GM18505 (cell line): Measurements from ENCODE around the gene CHMP3.

Source experiments
- ATAC-seq: cut with Tn5 transposase; IDR thresholded peaks from one replicate; pipeline ENCODE4 v1.9.1; 2021; ENCODE audit not compliant: unreplicated experiment
- POLR2A ChIP-seq: IDR thresholded peaks from 4 replicates; pipeline ENCODE4 v1.6.1; 2011; ENCODE audit warnings: borderline replicate concordance; ENCODE audit not compliant: insufficient read depth, insufficient read length; ENCODE audit errors: extremely low read depth

The CHMP3 gene

GRCh38 chr2:86485802-86486201 lies 77.4 kb downstream of the CHMP3 start:
- no peak for TF ChIP-seq POLR2A
- no peak for ATAC-seq

GRCh38 chr2:86485103-86485502 lies 78.1 kb downstream of the CHMP3 start:
- ATAC-seq: no peak
- TF ChIP-seq POLR2A: no peak

- TF ChIP-seq POLR2A: no peak
- ATAC-seq: no peak
These were observed 78.9 kb downstream of the CHMP3 start for GRCh38 chr2:86484385-86484784.

- no peak for TF ChIP-seq POLR2A
- ATAC-seq: no peak
These were observed 81.2 kb downstream of the CHMP3 start for GRCh38 chr2:86482034-86482433.

GRCh38 chr2:86480105-86480504 lies 83.1 kb downstream of the CHMP3 start:
- TF ChIP-seq POLR2A: no peak
- ATAC-seq: no peak

- TF ChIP-seq POLR2A: no peak
- no peak for ATAC-seq
These were observed 85.9 kb downstream of the CHMP3 start for GRCh38 chr2:86477349-86477748.

GRCh38 chr2:86476918-86477317 lies 86.3 kb downstream of the CHMP3 start:
- TF ChIP-seq POLR2A: no peak
- ATAC-seq: no peak

GRCh38 chr2:86476092-86476491 lies 87.2 kb downstream of the CHMP3 start:
- no peak for ATAC-seq
- no peak for TF ChIP-seq POLR2A

- no peak for ATAC-seq
- no peak for TF ChIP-seq POLR2A
These were observed 91.6 kb downstream of the CHMP3 start for GRCh38 chr2:86471637-86472036.

- no peak for ATAC-seq
- TF ChIP-seq POLR2A: no peak
These were observed 92.4 kb downstream of the CHMP3 start for GRCh38 chr2:86470890-86471289.

GRCh38 chr2:86468162-86469033 lies 94.8 kb downstream of the CHMP3 start:
- TF ChIP-seq POLR2A: no peak
- no peak for ATAC-seq

- no peak for ATAC-seq
These were observed 96.9 kb downstream of the CHMP3 start for GRCh38 chr2:86466306-86466705.

GRCh38 chr2:86464652-86465051 lies 98.6 kb downstream of the CHMP3 start:
- no peak for TF ChIP-seq POLR2A
- no peak for ATAC-seq

More at GRCh38 chr2:86466306-86466705, 96.9 kb downstream of the CHMP3 start:
- no peak for TF ChIP-seq POLR2A

GRCh38 chr2:86461042-86461743 lies 102.0 kb downstream of the CHMP3 start:
- no peak for TF ChIP-seq POLR2A
- no peak for ATAC-seq
